CD14-positive monocyte (primary cell): Measurements from ENCODE around the gene HLA-DMB. TPM values are rescaled to one million over a fixed set of nuclear protein-coding genes. Genes with fewer than 3 reads are reported as not detected.

Source experiments
- DNase-seq, 3 donors: peaks; one replicate each; pipeline ENCODE4 v3.0.0-alpha.2; 2011 to 2022
- H2AFZ ChIP-seq: 2 replicates; pipeline ENCODE4 v1.6.0; 2012; ENCODE audit warnings: mild to moderate bottlenecking, low read depth, low read length, inconsistent platforms; ENCODE audit not compliant: insufficient read depth, poor library complexity, severe bottlenecking
- H3K27ac ChIP-seq, 2 donors: 1 replicate in 1 of 2; 2 replicates in 1 of 2; pipeline ENCODE4 v1.5.1; 2012 to 2013; ENCODE audit warnings: low read length in 2 of 2, control low read depth in 1 of 2, inconsistent platforms in 1 of 2, low read depth in 1 of 2, mild to moderate bottlenecking in 1 of 2
- H3K27me3 ChIP-seq, 2 donors: one replicate each; pipeline versions ENCODE4 v1.6.0 to v1.6.1; 2011 to 2013; ENCODE audit warnings: low read length in 2 of 2; ENCODE audit not compliant: control insufficient read depth in 2 of 2, insufficient read depth in 2 of 2
- H3K36me3 ChIP-seq, 2 donors: replicated peaks in 1 of 2; 1 replicate in 1 of 2; 2 replicates in 1 of 2; pipeline versions ENCODE4 v1.5.1 to v1.6.1; 2012 to 2013; ENCODE audit warnings: low read length in 2 of 2, control low read depth in 1 of 2, inconsistent platforms in 1 of 2, mild to moderate bottlenecking in 1 of 2; ENCODE audit not compliant: insufficient read depth in 2 of 2, control insufficient read depth in 1 of 2
- H3K4me1 ChIP-seq, 2 donors: 1 replicate in 1 of 2; 2 replicates in 1 of 2; pipeline versions ENCODE4 v1.5.1 to v1.6.1; 2012 to 2013; ENCODE audit warnings: low read length in 2 of 2, control low read depth in 1 of 2, inconsistent platforms in 1 of 2, mild to moderate bottlenecking in 1 of 2, moderate library complexity in 1 of 2; ENCODE audit not compliant: insufficient read depth in 2 of 2, control insufficient read depth in 1 of 2
- H3K4me2 ChIP-seq: replicated peaks from 2 replicates; pipeline ENCODE3; 2012; ENCODE audit warnings: low read length, moderate library complexity, mild to moderate bottlenecking; ENCODE audit not compliant: poor library complexity, severe bottlenecking; ENCODE audit errors: extremely low read depth
- H3K4me3 ChIP-seq, 3 experiments: fragments of 200-600 bp in 1 of 3; sonication (generic) in 1 of 3; replicated peaks in 1 of 3; 1 replicate in 2 of 3; 2 replicates in 1 of 3; pipeline ENCODE4 v1.5.1; 2011 to 2013; ENCODE audit warnings: low read length in 3 of 3, mild to moderate bottlenecking in 3 of 3, control low read depth in 2 of 3, low read depth in 2 of 3, inconsistent platforms in 1 of 3, moderate library complexity in 1 of 3
- H3K79me2 ChIP-seq: 2 replicates; pipeline ENCODE4 v1.6.0; 2012; ENCODE audit warnings: mild to moderate bottlenecking, control low read depth, inconsistent platforms, low read length, moderate library complexity; ENCODE audit not compliant: insufficient read depth
- H3K9ac ChIP-seq: 2 replicates; pipeline ENCODE4 v1.6.0; 2017; ENCODE audit warnings: low read length, mild to moderate bottlenecking; ENCODE audit not compliant: insufficient read depth, poor library complexity, severe bottlenecking
- H3K9me3 ChIP-seq, 2 donors: replicated peaks in 1 of 2; 1 replicate in 1 of 2; 2 replicates in 1 of 2; pipeline versions ENCODE4 v1.5.1 to v1.6.1; 2012 to 2013; ENCODE audit warnings: low read length in 2 of 2, control low read depth in 1 of 2; ENCODE audit not compliant: control insufficient read depth in 1 of 2, insufficient read depth in 1 of 2
- H4K20me1 ChIP-seq: 2 replicates; pipeline ENCODE4 v1.6.0; 2012; ENCODE audit warnings: mild to moderate bottlenecking, low read length, control low read depth, moderate library complexity; ENCODE audit not compliant: insufficient read depth
- H3K27ac Mint-ChIP-seq, 7 donors: one replicate each; pipeline ENCODE4 v1.8.0; 2020; ENCODE audit warnings: mild to moderate bottlenecking in 7 of 7, mixed read lengths in 7 of 7, moderate library complexity in 6 of 7, inconsistent platforms in 2 of 7
- H3K27me3 Mint-ChIP-seq, 3 donors: one replicate each; pipeline ENCODE4 v1.8.0; 2021 to 2022; ENCODE audit warnings: low read depth in 3 of 3, mild to moderate bottlenecking in 3 of 3, mixed read lengths in 3 of 3, moderate library complexity in 3 of 3, inconsistent platforms in 1 of 3
- H3K36me3 Mint-ChIP-seq, 2 donors: one replicate each; pipeline ENCODE4 v1.8.0; 2020; ENCODE audit warnings: mixed read lengths in 2 of 2, inconsistent platforms in 1 of 2, mild to moderate bottlenecking in 1 of 2
- H3K4me1 Mint-ChIP-seq: one replicate; pipeline ENCODE4 v1.8.0; 2020; ENCODE audit warnings: mild to moderate bottlenecking, mixed read lengths
- H3K4me3 Mint-ChIP-seq, 2 donors: one replicate each; pipeline ENCODE4 v1.8.0; 2020; ENCODE audit warnings: mild to moderate bottlenecking in 2 of 2, mixed read lengths in 2 of 2, moderate library complexity in 1 of 2
- H3K9me3 Mint-ChIP-seq, 7 donors: one replicate each; pipeline ENCODE4 v1.8.0; 2020 to 2022; ENCODE audit warnings: mixed read lengths in 7 of 7, mild to moderate bottlenecking in 6 of 7, moderate library complexity in 6 of 7, inconsistent platforms in 2 of 7
- CTCF ChIP-seq: fragments of 200-600 bp; IDR thresholded peaks from one replicate; pipeline ENCODE4 v1.8.0; 2022; ENCODE audit warnings: antibody characterized with exemption, mild to moderate bottlenecking
- WGBS: methylation state at CpG from one replicate; pipeline ENCODE4 v1.1.5; 2013; ENCODE audit warnings: missing lambda C conversion rate; ENCODE audit not compliant: insufficient coverage; 5-methylcytosine and 5-hydroxymethylcytosine counted together
- intact Hi-C, 2 donors: fragments of 100-400 bp; cut with micrococcal nuclease; formaldehyde crosslinking; loops; one replicate each; pipeline versions ENCODE4 v1.15.0 to v1.15.1; 2023
- polyA plus RNA-seq, 3 donors: library from polyadenylated mRNA; depleted of rRNA in 1 of 3; unstranded in 2 of 3; stranded (reverse) in 1 of 3; fragments of 300-500 nt in 2 of 3; fragments of >200 nt in 1 of 3; fragmentation: Illumina TruSeq in 2 of 3; gene quantifications; 1 replicate in 2 of 3; 2 replicates in 1 of 3; pipeline ENCODE4 v1.2.3, GENCODE V29; 2012 to 2021

The HLA-DMB gene
- polyA plus RNA-seq, 3 donors: 510 to 924 (median 726) TPM

- no peak overlapping the region for H3K4me3 Mint-ChIP-seq
- peak overlapping the region in 4 of 7 donors; percentile 26 to 72 (median 61) for H3K27ac Mint-ChIP-seq
- H3K27me3 ChIP-seq: no peaks in the 10 kb centered on the region
- peaks cover 0 to 4% (median 0%) of the 10 kb centered on the region in 3 donors for H3K27me3 Mint-ChIP-seq
- intact Hi-C loops: no loop called here
- H2AFZ ChIP-seq: no peak overlapping the region
- no peaks in the 10 kb centered on the region for H3K9me3 ChIP-seq
- H3K36me3 Mint-ChIP-seq: peaks cover 32 to 34% of the 10 kb centered on the region in 2 donors
- H3K4me2 ChIP-seq: no peak overlapping the region
- H3K4me1 ChIP-seq: peaks cover 87 to 92% of the 10 kb centered on the region in 2 donors
- peaks cover 69% of the 10 kb centered on the region for H3K79me2 ChIP-seq
- H4K20me1 ChIP-seq: no peaks in the 10 kb centered on the region
- no peak overlapping the region for H3K4me3 ChIP-seq
- TF ChIP-seq CTCF: no peak
- DNase-seq: no peak
- peaks cover 0 to 1% (median 0%) of the 10 kb centered on the region in 7 donors for H3K9me3 Mint-ChIP-seq
- 100% methylated on average over 6 of the region's 9 CpGs for WGBS
- peaks cover 14 to 26% of the 10 kb centered on the region in 2 donors for H3K36me3 ChIP-seq
- H3K9ac ChIP-seq: no peak overlapping the region
- peaks cover 92% of the 10 kb centered on the region for H3K4me1 Mint-ChIP-seq
- H3K27ac ChIP-seq: peak overlapping the region in 1 of 2 donors; percentile 25
Measured at GRCh38 chr6:32949113-32949512, 8.3 kb upstream of the HLA-DMB start.

- WGBS: 76% methylated on average over 3 of the region's 11 CpGs
- Histone ChIP-seq H3K4me1 (peaks cover 91 to 95% of the 10 kb centered on the region in 2 donors), H3K4me3 (no peak overlapping the region), H3K27ac (peak overlapping the region in 1 of 2 donors; percentile 89), H3K79me2 (peaks cover 75% of the 10 kb centered on the region), H3K36me3 (peaks cover 14 to 26% of the 10 kb centered on the region in 2 donors), H3K9me3 (no peaks in the 10 kb centered on the region), H2AFZ (no peak overlapping the region), H3K9ac (no peak overlapping the region), H4K20me1 (no peaks in the 10 kb centered on the region), H3K4me2 (no peak overlapping the region), H3K27me3 (no peaks in the 10 kb centered on the region)
- peak; percentile 38 to 66 (median 52) for DNase-seq
- Mint-ChIP-seq H3K27ac (peak overlapping the region in 4 of 7 donors; percentile 37 to 68 (median 55)), H3K36me3 (peaks cover 34 to 35% of the 10 kb centered on the region in 2 donors), H3K9me3 (peaks cover 0 to 1% (median 0%) of the 10 kb centered on the region in 7 donors), H3K4me3 (no peak overlapping the region), H3K27me3 (peaks cover 0 to 4% (median 2%) of the 10 kb centered on the region in 3 donors), H3K4me1 (peaks cover 93% of the 10 kb centered on the region)
- TF ChIP-seq CTCF: peak; percentile 52
- intact Hi-C loops: no loop called here
Measured at GRCh38 chr6:32947552-32948465, 7.0 kb upstream of the HLA-DMB start.
